A549 (cell line): ENCODE results near the gene GIMAP1. TPM values are rescaled to one million over a fixed set of nuclear protein-coding genes. Genes with fewer than 3 reads are reported as not detected.

Experiments
- ATAC-seq, 2 experiments: fragments of 200-7000 bp in 1 of 2; fragments of >200 bp in 1 of 2; cut with Nextera tagmentation in 1 of 2; cut with Tn5 transposase in 1 of 2; 3 replicates each; pipeline versions ENCODE4 v1.8.0 to v1.9.1; 2018 to 2020; ENCODE audit warnings: mild to moderate bottlenecking in 1 of 2, moderate library complexity in 1 of 2
- CTCF ChIA-PET: fragments of 300-600 bp; sonication (Branson Sonifier 250); formaldehyde crosslinking; extraction: SDS; loops from one replicate; lab custom pipeline; 2021; ENCODE audit warnings: antibody characterized with exemption, inconsistent platforms; lab: Yijun Ruan, JAX
- POLR2A ChIA-PET: fragments of 350-600 bp; formaldehyde crosslinking; extraction: SDS; loops from one replicate; lab custom pipeline; 2021; ENCODE audit warnings: antibody characterized with exemption, inconsistent platforms; lab: Yijun Ruan, JAX
- DNase-seq, 2 experiments: peaks; one replicate each; pipeline versions ENCODE4 v3.0.0 to v3.0.0-alpha.2; 2011 to 2016; ENCODE audit warnings: low read depth in 1 of 2, low spot score in 1 of 2
- FAIRE-seq: peaks from 2 replicates; lab custom pipeline; 2011; peaks lifted over from hg19 to GRCh38; lab: Jason Lieb, UNC
- H3K27ac ChIP-seq, 2 experiments: fragments of >200 bp; sonication (Bioruptor Twin); formaldehyde crosslinking; 3 replicates each; pipeline ENCODE4 v1.5.1; 2016 to 2017
- H3K4me1 ChIP-seq: fragments of >200 bp; sonication (Bioruptor Twin); formaldehyde crosslinking; 3 replicates; pipeline ENCODE4 v1.6.1; 2016
- H3K4me2 ChIP-seq: fragments of >200 bp; sonication (Bioruptor Twin); formaldehyde crosslinking; 3 replicates; pipeline ENCODE4 v1.6.1; 2016
- H3K4me3 ChIP-seq: fragments of >200 bp; sonication (Bioruptor Twin); formaldehyde crosslinking; 3 replicates; pipeline ENCODE4 v1.5.1; 2016
- H3K9me3 ChIP-seq: fragments of >200 bp; sonication (Bioruptor Twin); formaldehyde crosslinking; 3 replicates; pipeline ENCODE4 v1.6.1; 2016
- BHLHE40 ChIP-seq: IDR thresholded peaks from 2 replicates; pipeline ENCODE4 v1.6.1; 2012; ENCODE audit warnings: low read depth, low read length, inconsistent platforms
- EHF ChIP-seq: fragments of 250-450 bp; sonication (Bioruptor Pico); IDR thresholded peaks from 2 replicates; pipeline ENCODE4 v1.5.0; 2020; ENCODE audit warnings: mild to moderate bottlenecking
- FOSB ChIP-seq: fragments of 250-450 bp; sonication (Bioruptor Pico); IDR thresholded peaks from 2 replicates; pipeline ENCODE4 v1.5.0; 2020; ENCODE audit warnings: mild to moderate bottlenecking, moderate library complexity
- FOSL2 ChIP-seq, 2 experiments: fragments of 450-650 bp in 1 of 2; fragments of >200 bp in 1 of 2; sonication (Bioruptor Twin) in 1 of 2; formaldehyde crosslinking; IDR thresholded peaks; 2 replicates each; pipeline versions ENCODE4 v1.5.0 to v1.6.1; 2016 to 2020; ENCODE audit warnings: mild to moderate bottlenecking in 1 of 2, moderate library complexity in 1 of 2
- HOXB5 ChIP-seq: fragments of 250-450 bp; sonication (Bioruptor Pico); IDR thresholded peaks from 2 replicates; pipeline ENCODE4 v1.5.0; 2020; ENCODE audit warnings: mild to moderate bottlenecking, moderate library complexity
- KDM1A ChIP-seq: fragments of 200-600 bp; sonication (generic); IDR thresholded peaks from 2 replicates; pipeline ENCODE4 v1.6.1; 2016; ENCODE audit warnings: low read depth, mild to moderate bottlenecking
- POLR2A ChIP-seq: IDR thresholded peaks from 2 replicates; pipeline ENCODE4 v1.6.1; 2012; ENCODE audit warnings: mild to moderate bottlenecking, low read length
- SREBF2 ChIP-seq: fragments of 450-650 bp; IDR thresholded peaks from 2 replicates; pipeline ENCODE4 v1.6.1; 2014; ENCODE audit warnings: mild to moderate bottlenecking, moderate library complexity
- TFCP2L1 ChIP-seq: fragments of 250-450 bp; sonication (Bioruptor Pico); IDR thresholded peaks from 2 replicates; pipeline ENCODE4 v1.5.0; 2021; ENCODE audit warnings: mild to moderate bottlenecking
- ZC3H11A ChIP-seq: fragments of 450-650 bp; IDR thresholded peaks from 2 replicates; pipeline ENCODE4 v1.6.1; 2014; ENCODE audit warnings: antibody characterized with exemption, mild to moderate bottlenecking
- ZFP36 ChIP-seq: fragments of 450-650 bp; IDR thresholded peaks from 2 replicates; pipeline ENCODE4 v1.6.1; 2014; ENCODE audit warnings: borderline replicate concordance; ENCODE audit not compliant: partially characterized antibody
- WGBS: methylation state at CpG from one replicate; pipeline ENCODE4 v1.1.6; 2017; ENCODE audit errors: missing lambda C conversion rate; 5-methylcytosine and 5-hydroxymethylcytosine counted together
- polyA plus RNA-seq, 4 experiments: library from polyadenylated mRNA; depleted of rRNA in 3 of 4; stranded (reverse); fragments of >200 nt; fragmentation: RNase III in 1 of 4; extraction: RNeasy Plus Mini Kit Qiagen cat#74134 plus additional on column Dnase treatment in 1 of 4; gene quantifications; 2 replicates in 3 of 4; 3 replicates in 1 of 4; pipeline ENCODE4 v1.2.3, GENCODE V29; 2011 to 2017
- TF ChIP-seq, protein P1 (sequence below): fragments of 150-350 bp; IDR thresholded peaks from 2 replicates; pipeline ENCODE4 v1.6.1; 2014; ENCODE audit warnings: low read depth, mild to moderate bottlenecking, low read length
- TF ChIP-seq, protein P2 (sequence below): fragments of >200 bp; sonication (Bioruptor Twin); formaldehyde crosslinking; IDR thresholded peaks from 2 replicates; pipeline ENCODE4 v1.6.1; 2016
- TF ChIP-seq, protein P3 (sequence below): fragments of 450-650 bp; IDR thresholded peaks from 2 replicates; pipeline ENCODE4 v1.6.1; 2014; ENCODE audit warnings: antibody characterized with exemption
- TF ChIP-seq, protein P4 (sequence below): fragments of 200-600 bp; sonication (generic); IDR thresholded peaks from 2 replicates; pipeline ENCODE4 v1.6.1; 2016; ENCODE audit warnings: antibody characterized with exemption, mild to moderate bottlenecking, moderate library complexity
- TF ChIP-seq, protein P5 (sequence below): IDR thresholded peaks from 2 replicates; pipeline ENCODE4 v1.6.1; 2012

GIMAP1 gene
- polyA plus RNA-seq, 2 of the 4 experiments (the other 2 are of a cell fraction): not detected

DNA sequence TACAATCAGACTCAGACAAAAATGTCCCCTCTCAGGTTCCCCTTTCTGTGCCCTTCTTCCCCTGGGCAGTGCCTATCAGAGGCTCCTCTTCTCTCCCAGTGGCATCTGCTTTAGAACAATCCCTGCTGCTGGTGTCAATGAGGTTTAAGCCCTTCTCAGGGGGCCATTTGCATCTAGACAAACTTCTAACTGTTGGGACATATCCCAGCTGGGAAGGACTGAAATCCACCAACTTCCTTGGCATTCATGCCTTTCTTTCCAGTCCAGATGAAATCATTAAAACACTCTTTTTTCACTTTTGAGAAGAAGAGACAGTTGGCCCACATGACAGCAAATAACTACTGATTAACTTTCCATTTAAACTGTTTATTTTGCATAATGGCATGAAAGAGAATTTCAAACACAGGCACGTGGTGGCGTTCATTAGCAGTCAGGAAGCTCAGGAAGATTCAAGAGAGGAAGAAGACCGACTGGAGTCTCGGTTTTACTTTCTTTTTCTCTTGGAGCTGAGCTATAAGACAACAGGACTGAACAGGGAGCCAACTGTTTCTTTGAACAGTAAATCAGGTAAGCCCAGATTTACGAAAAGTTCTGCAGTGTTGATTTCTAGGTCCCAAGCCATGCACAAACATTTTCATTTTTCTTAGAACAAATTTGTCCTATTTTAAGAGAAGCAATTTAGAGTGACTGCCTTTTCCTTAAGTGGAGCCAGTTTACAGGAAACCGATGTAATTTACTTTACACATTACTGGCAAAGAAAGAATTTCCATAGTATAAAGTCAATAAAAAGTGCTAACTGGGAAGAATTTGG lies 31.0 kb upstream of the GIMAP1 start, which contains the start of gene GIMAP2:
GIMAP2 (plus strand) TSS at position 488 of the 811 bp plus-strand sequence. CDS start 1,354 bp downstream, outside the sequence.
- ATAC-seq (peak; percentile 38 to 56; a peak in 4 of 6 replicates), DNase-seq (no peak)
- Histone ChIP-seq H3K4me1 (no peaks in the 10 kb centered on the region), H3K9me3 (no peaks in the 10 kb centered on the region), H3K27ac (no peak within 1 kb of the TSS)
- TF ChIP-seq SREBF2 (no peak), ZC3H11A (no peak), FOSL2 (IDR thresholded peaks at IDR 0.05) (no peak), FOSL2 (CRISPR knock-in tag; IDR thresholded peaks at IDR 0.05) (no peak), BHLHE40 (no peak), TFCP2L1 (no peak), HOXB5 (no peak), KDM1A (no peak), POLR2A (no peak), EHF (CRISPR knock-in tag) (no peak), FOSB (no peak), ZFP36 (no peak)
- TF ChIP-seq, protein P1, sequence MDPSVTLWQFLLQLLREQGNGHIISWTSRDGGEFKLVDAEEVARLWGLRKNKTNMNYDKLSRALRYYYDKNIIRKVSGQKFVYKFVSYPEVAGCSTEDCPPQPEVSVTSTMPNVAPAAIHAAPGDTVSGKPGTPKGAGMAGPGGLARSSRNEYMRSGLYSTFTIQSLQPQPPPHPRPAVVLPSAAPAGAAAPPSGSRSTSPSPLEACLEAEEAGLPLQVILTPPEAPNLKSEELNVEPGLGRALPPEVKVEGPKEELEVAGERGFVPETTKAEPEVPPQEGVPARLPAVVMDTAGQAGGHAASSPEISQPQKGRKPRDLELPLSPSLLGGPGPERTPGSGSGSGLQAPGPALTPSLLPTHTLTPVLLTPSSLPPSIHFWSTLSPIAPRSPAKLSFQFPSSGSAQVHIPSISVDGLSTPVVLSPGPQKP: no peak
- TF ChIP-seq, protein P2, sequence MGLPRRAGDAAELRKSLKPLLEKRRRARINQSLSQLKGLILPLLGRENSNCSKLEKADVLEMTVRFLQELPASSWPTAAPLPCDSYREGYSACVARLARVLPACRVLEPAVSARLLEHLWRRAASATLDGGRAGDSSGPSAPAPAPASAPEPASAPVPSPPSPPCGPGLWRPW: no peak
- TF ChIP-seq, protein P3, sequence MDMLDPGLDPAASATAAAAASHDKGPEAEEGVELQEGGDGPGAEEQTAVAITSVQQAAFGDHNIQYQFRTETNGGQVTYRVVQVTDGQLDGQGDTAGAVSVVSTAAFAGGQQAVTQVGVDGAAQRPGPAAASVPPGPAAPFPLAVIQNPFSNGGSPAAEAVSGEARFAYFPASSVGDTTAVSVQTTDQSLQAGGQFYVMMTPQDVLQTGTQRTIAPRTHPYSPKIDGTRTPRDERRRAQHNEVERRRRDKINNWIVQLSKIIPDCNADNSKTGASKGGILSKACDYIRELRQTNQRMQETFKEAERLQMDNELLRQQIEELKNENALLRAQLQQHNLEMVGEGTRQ: no peak
- TF ChIP-seq, protein P4, sequence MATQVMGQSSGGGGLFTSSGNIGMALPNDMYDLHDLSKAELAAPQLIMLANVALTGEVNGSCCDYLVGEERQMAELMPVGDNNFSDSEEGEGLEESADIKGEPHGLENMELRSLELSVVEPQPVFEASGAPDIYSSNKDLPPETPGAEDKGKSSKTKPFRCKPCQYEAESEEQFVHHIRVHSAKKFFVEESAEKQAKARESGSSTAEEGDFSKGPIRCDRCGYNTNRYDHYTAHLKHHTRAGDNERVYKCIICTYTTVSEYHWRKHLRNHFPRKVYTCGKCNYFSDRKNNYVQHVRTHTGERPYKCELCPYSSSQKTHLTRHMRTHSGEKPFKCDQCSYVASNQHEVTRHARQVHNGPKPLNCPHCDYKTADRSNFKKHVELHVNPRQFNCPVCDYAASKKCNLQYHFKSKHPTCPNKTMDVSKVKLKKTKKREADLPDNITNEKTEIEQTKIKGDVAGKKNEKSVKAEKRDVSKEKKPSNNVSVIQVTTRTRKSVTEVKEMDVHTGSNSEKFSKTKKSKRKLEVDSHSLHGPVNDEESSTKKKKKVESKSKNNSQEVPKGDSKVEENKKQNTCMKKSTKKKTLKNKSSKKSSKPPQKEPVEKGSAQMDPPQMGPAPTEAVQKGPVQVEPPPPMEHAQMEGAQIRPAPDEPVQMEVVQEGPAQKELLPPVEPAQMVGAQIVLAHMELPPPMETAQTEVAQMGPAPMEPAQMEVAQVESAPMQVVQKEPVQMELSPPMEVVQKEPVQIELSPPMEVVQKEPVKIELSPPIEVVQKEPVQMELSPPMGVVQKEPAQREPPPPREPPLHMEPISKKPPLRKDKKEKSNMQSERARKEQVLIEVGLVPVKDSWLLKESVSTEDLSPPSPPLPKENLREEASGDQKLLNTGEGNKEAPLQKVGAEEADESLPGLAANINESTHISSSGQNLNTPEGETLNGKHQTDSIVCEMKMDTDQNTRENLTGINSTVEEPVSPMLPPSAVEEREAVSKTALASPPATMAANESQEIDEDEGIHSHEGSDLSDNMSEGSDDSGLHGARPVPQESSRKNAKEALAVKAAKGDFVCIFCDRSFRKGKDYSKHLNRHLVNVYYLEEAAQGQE: no peak
- TF ChIP-seq, all 56 proteins: peak for 0
- FAIRE-seq: no peak
- CTCF ChIA-PET: no interaction called here
- 4% methylated on average over 6 of the region's 6 CpGs for WGBS
- H3K4me3 ChIP-seq: no peak within 1 kb of the TSS
- peak within 1 kb of the TSS; percentile 65 for H3K4me2 ChIP-seq
- POLR2A ChIA-PET: no interaction called here

DNA sequence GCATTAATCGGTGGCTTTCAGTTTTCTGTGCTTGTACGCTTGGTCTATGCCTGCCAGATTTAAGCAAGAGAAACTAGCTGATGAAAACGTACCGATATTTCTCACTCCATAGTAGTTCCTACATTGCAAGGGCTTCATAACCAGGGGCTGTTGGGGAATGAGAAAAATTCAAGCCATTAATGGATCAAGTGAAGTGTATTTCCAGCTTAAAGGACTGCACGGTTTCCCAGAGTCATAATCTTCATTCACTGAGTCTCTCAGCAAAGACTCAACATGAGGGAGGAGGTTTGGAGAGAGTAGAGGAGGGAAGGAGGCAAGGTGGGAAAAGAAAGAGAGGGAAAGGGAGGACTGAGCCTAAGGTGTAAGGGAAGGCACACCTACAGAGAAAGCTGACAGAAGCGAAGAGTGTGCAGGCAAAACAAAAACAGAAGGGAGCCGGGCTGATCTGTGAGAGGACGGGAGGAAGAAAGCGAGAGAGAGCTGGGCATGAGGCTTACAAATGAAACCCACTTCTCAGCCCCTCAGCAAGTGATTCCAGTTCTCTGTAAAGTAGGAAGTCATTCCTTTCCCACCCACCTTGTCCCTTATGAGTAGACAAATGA lies 30.3 kb upstream of the GIMAP1 start:
- Histone ChIP-seq H3K4me1 (no peaks in the 10 kb centered on the region), H3K4me3 (no peak overlapping the region), H3K4me2 (peak overlapping the region; percentile 65), H3K9me3 (no peaks in the 10 kb centered on the region), H3K27ac (no peak overlapping the region)
- peak in 1 of 2 experiments; percentile 25; a peak in 1 of 6 replicates for ATAC-seq
- FAIRE-seq: no peak
- TF ChIP-seq, protein P5, sequence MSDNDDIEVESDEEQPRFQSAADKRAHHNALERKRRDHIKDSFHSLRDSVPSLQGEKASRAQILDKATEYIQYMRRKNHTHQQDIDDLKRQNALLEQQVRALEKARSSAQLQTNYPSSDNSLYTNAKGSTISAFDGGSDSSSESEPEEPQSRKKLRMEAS: no peak
- no peak for TF ChIP-seq ZFP36
- no peak for DNase-seq
- POLR2A ChIA-PET: no interaction called here
- 70% methylated on average over 8 of the region's 9 CpGs for WGBS
- CTCF ChIA-PET: no interaction called here
